IPS-11a (cell line): ENCODE measurements around the gene TEX36.
"Not testable (repeated sequence)": the region's sequence is repeated elsewhere in the genome, so short reads cannot be mapped to it uniquely, and the experiment has no call there.

Source experiments
- H3K4me3 ChIP-seq: one replicate; pipeline ENCODE4 v1.5.1; 2013; ENCODE audit warnings: low read depth, low read length, control low read depth

TEX36 gene

DNA sequence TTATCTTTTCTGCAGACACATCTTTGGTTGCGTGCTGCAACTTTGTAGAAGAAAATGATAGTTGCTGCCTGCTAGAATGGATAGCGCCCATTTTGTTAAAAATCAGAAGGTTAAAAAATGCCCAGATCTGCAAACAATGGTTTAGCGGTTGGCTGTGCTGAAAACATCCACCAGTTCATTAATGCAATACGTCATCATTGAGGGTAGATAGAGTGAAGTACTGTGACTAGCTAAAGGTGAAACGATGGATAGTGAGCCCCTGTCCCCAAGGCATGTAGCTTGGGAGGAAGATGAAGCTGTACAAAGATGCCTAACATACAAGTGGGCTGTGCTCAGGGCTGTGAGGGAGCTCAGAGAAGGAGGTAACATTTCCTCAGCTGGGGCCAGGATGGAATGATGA lies 48.4 kb downstream of the TEX36 start:
- no peak overlapping the region for H3K4me3 ChIP-seq

DNA sequence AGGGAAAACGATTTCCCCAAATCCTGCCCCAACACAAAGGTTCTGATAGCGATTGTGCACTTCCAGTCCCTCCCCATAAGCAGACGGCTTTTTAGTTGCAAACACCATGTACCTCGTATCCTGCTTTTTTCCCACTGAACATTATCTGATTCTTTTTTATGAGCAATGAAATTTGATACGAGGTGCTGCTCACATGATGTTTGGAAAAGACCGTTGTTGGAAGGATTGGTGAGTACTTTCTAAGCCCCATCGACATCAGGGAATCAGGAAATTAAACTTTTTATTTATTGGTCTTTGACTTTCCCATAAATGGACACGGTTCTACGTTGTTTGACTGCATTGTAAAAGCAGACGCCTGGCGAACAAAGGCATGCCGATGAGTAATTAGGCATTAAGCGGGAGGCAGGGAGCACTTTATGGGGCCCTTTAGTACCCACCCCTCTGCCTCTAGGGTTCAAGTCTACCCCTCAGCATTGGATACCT lies 49.4 kb downstream of the TEX36 start:
- H3K4me3 ChIP-seq, result no peak overlapping the region

DNA sequence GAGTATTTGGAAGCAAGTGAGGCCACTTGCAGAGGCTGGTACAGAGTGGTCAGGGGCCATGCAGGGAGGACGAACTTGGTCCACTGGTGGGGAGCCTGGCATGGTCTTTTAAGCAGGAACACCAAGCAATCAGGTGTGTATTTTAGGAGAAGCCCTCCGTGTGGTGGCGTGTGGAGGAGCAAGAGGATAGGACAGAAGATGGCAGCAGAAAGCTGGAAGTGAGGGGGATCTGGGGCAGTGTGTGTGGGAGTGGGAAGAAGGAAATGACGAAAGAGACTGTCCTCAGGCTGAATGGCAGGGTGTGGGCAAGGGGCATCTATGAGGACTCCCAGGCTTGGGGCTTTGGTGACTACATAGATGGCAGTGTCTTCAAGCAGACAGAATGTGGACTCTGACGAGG lies 51.2 kb downstream of the TEX36 start:
- H3K4me3 ChIP-seq, result no peak overlapping the region

DNA sequence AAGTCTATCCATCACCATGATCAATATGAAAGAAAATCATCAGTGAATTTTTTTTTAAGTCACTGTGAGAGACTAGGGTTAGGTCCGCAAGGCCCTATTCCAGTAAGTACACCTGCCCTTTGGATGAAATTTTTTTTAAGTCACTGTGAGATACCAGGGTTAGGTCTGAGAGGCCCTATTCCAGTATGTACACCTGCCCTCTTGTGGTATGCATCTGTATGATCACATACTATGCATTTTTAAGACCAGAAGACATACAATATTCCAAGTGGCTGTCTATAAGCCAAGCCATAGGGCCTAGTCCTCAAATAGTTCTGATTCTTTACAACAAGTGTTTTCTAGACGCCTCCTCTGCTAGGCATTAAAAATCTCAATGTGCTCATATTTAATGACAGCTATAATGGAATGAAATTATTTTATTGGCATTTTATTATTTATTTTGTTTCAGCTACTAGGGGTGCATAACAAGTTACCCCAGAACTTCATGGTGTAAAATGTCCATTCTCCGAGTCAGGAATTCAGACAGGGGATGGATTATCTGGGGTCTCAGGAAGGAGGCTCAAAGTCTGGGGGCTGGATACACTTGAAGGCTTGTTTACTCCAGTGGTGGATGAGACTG lies 53.1 kb downstream of the TEX36 start:
- no peak overlapping the region for H3K4me3 ChIP-seq

DNA sequence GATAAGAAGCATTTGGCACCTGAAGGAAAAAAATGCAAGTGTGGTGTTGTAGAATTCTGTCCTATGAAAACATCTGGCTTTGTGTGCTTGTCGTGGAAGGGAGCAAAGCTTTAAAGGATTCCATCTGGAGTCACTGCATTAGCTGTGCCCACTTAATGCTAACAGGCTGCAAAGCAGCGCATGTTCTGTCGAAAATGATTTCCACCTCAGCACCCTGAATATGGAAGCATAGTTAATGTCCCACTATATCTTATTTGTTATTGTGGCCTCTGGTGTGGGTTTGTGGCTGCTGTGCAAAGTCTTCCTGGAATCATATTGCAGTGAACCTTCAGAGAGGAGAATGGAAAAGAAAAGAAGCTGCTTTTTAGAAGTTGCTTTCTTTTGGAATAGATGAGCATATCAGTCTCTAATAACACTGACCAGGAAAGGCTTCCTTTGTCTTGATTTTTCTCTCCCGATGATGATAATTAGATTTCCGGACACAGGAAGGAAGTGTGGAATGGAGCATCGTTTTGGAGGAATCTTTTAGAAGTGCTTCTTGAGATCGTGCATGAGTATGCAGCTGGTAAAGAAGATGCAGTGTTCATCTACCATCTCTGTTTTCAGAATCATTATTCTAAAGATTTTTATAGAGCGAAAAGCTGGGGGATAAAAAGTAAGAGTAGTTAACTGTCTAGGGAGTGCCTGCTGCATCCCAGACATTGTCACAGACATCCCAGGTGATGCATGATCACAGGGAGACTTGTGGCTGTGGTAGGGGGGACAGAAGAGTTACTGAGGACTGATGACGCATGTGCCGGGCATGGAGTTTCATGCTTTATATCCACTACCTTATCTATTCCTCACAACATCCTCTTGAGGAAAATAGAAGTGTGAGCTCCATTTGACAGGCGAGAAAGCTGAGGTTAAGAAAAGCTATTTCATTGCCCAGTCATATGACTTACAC lies 54.6 kb downstream of the TEX36 start:
- no peak overlapping the region for H3K4me3 ChIP-seq

DNA sequence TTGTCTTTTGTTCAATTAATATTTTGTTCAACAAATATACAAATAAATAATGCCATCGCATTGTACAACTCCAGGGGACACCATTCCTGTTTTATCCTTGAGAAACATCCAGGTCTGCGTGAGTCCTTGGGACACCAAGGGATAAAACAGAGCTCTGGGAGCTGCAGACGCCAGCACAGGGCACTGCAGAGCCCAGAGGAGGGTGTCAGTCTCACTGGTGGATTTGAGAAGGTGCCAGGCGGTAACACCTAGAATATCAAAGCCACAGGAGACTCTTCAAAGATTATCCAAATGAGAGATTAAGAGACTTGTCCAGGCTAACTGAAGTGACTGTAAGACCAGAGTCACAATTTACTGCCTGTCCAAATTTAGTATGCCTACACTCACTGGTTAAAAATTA lies 55.3 kb downstream of the TEX36 start:
- no peak overlapping the region for H3K4me3 ChIP-seq

DNA sequence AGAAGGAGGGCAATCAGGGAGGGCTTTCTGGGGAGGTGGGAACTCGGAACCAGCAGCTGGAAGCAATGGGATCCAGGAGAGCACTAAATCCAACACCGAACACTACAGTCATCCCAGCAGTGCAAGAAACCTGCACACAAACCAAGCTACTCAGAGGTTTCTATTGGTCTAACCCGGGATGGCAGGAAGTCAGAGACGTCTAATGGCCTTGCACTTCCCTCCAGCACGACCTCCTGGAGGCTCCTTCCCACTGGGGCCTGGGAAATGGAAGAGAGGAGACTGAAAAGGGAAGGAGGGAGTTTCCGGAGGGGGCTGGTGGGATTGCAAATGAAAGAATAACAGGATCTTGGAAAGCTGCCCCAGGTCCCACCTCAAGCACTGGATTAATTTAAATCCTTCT lies 56.3 kb downstream of the TEX36 start:
- no peak overlapping the region for H3K4me3 ChIP-seq

DNA sequence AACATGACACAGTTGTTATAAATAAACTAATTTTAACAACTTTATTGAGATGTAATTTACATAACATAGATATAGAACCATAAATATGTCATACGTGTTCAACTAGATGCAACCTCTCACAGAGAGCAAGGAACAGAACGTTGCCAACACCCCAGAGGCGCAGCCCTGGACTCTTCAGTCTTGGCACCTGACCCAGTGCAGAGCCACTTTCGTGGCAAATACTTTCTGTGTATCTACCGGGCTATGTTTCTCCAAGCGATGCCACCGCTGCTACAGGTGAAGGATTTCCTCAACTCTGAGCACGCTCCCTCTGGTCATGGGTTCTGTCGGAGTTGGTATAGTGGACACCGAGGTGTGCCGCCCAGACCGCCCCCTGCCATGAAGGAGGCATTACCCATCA lies 57.4 kb downstream of the TEX36 start:
- no peak overlapping the region for H3K4me3 ChIP-seq

DNA sequence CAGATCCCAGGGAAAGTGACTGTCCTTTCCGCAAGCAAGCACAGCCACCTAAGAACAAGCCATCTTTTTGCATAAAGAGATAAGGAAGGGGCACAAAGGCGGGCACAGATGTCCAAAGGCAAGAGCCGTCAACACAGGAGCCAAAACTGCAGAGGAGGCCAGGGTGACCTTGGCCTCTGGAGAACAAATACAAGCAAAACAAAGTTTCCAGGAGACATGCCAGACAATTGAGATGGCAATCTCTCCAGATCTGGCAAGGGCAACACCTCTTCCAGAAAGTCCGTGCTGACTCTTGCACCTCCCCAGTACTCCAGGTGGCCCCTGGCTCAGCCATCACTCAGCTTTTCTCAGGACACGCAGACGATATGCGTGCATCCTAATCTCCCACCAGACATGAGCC lies 58.2 kb downstream of the TEX36 start:
- H3K4me3 ChIP-seq, result no peak overlapping the region

DNA sequence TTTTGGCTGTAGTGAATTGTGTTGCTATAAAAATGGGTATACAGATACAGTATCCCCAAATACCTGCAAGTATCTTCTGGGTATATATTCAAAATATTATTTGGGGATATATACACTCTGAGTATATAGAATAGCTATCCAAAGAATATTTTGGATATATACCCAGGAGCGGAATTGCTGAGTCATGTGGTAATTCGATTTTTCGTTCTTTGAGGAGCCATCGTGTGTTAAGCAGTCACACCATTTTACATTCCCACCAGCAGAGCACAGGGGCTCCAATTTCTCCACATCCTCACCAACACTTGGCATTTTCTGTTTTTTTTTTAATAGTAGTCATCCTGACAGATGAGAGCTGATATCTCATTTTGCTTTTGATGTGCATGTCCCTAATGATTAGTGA lies 61.9 kb downstream of the TEX36 start:
- no peak overlapping the region for H3K4me3 ChIP-seq

DNA sequence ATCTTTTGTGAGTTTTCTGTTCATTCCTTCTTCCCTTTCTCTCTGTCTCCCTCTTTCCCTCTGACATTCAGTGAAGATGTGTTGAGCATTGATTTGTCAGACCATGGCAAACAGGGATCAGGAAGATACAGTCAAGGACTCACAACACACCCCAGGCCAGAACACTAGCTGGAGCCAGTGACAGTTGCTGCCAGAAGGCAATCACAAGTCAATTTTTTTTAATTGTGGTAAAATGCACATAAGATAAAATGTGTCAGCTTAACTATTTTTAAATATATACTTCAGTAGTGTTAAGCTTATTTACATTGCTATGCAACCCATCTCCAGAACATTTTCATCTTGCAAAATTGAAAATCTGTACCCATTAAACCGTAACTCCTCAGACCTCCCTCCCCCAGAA lies 62.6 kb downstream of the TEX36 start:
- H3K4me3 ChIP-seq, result no peak overlapping the region

DNA sequence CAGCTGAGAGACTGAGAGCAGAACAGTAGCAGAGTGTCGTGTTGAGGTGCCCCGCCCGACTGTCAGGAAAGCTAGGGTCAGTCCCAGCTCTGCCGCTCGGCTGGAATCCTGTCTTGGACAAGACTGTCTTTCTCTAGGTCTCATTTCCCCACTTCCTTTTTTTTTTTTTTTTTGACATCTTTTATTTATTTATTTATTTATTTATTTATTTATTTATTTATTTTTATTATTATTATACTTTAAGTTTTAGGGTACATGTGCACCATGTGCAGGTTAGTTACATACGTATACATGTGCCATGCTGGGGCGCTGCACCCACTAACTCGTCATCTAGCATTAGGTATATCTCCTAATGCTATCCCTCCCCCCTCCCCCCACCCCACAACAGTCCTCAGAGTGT lies 69.9 kb downstream of the TEX36 start:
- H3K4me3 ChIP-seq, result not testable (repeated sequence)

DNA sequence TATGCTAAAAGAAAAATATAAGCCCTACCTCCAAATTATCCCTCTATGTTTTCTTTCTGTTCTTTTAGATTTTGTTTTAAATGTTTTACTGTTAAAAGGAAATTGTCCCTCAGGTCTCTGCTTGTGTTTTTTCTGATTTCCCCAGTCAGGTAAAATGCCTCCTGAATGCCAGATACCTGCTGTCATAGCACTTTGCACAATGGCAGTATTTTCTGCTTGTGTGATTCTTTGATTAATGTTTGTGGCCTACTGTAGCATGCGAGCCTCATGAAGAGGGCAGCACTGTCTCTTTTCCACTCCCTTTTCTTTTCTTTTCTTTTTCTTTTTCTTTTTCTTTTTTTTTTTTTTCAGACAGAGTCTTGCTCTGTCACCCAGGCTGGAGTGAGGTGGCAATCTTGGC lies 71.2 kb downstream of the TEX36 start:
- H3K4me3 ChIP-seq, result no peak overlapping the region

DNA sequence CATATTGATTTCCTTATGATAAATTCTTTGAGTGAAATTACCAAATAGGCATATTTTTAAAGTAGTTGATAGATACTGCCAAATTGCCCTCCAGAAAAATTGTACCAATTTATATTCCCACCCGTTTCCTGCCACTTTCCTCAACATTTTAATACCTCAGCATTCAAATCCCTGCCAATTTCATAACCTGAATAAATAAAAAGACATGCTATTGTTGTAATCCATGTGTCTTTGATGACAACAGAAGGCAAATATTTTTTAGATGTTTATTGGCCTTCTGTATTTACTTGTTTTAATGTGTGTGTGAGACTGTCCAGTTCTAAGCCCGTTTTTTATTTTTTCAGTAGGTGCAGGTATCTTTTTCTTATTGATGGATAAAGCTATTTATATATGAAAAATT lies 71.7 kb downstream of the TEX36 start:
- H3K4me3 ChIP-seq, result no peak overlapping the region

DNA sequence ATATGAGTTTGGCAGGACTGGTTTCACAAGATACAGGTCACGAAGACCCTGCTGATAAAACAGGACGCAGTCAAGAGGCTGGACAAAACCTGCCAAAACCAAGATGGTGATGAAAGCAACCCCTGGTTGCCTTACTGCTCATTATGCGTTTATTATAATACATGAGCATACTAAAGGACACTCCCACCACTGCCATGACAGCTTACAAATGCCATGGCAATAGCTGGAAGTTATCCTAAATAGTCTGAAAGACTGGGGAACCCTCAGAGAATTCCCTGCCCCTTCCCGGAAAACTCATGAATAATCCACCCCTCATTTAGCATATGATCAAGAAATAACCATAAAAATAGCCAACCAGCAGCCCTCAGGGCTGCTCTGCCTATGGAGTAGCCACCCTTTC lies 73.1 kb downstream of the TEX36 start:
- H3K4me3 ChIP-seq, result no peak overlapping the region

DNA sequence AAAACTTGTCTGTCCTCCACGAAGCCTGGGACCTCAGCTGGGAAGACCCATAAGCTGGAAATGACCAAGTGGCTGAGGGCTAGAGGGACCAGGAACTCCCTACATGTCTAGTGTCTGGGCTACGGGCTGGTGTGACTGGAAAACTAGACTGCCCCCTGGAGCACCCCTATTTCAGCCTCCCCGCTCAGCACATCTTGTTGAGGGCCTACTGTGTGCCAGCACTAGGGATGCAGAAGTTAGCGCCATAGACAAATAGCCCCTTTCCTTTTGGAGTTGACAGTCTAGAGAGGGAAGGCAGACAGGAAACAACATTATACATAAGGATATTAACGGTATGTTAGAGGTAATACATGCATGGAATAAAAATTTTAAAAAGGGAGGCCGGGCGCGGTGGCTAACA lies 74.5 kb downstream of the TEX36 start:
- no peak overlapping the region for H3K4me3 ChIP-seq

DNA sequence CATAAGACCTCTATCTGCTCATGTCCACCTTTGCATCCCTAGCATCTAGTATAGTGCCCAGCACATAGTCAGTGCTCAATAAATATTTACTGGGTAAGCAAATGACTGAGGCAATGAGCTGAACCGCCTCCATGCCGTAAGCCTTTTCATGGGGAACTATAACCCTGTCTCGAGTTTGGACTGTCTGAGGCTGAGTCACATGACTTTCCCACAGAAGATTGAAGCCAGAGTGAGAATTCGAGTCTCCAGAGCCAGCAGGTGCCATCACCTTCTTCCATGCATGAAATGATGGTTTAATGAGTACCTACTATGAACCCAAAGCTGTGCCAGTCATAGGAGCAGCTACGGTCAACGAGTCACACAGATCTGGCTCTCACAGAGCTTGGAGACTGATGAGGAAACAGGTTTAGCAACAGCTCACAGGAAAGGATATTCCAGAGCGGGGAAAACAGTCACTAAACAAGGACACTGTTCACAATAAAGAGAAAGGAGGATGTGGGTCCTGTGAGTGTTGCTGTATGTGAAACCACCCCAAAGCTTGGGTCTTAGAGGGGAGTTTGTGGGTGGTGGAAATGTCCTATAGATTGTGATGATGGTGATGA lies 75.2 kb downstream of the TEX36 start:
- no peak overlapping the region for H3K4me3 ChIP-seq

DNA sequence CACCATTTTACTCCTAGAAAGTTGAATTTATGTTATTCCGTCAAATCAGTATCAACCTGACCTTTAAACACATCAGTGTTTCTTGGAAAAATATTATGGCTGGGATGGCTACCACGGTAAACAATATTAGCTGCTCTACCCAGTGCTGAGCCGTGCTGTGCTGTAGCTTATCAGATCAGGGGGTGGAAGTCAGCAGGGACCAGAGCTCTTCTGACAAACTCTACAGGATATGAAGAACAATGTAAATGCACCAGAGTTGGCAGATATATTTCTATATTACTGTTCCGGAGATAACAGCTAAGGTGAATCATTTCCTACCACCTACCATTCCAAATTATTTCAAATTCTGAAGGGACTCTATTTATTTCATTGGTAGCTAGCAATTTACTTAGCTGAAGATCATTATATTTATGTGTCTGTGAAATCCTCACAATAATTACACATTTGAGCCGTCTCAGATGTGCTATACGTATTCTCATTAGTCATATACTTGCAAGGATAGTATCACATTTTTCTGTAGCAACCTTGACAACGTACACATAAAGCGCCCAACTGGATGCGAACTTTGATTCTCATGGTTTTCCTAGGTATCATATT lies 76.5 kb downstream of the TEX36 start:
- H3K4me3 ChIP-seq, result no peak overlapping the region
